Measurements from ENCODE around the gene CFAP97D1.
"Not testable (repeated sequence)": the region's sequence is repeated elsewhere in the genome, so short reads cannot be mapped to it uniquely, and the experiment has no call there.

CFAP97D1 gene

GRCh38 chr17:43788540-43788939, 8.3 kb downstream of the CFAP97D1 start:
- no peaks in the 10 kb centered on the region for H3K9me3 ChIP-seq
- no peak for DNase-seq
- H3K4me1 ChIP-seq, result no peaks in the 10 kb centered on the region
- TF ChIP-seq, protein P1, sequence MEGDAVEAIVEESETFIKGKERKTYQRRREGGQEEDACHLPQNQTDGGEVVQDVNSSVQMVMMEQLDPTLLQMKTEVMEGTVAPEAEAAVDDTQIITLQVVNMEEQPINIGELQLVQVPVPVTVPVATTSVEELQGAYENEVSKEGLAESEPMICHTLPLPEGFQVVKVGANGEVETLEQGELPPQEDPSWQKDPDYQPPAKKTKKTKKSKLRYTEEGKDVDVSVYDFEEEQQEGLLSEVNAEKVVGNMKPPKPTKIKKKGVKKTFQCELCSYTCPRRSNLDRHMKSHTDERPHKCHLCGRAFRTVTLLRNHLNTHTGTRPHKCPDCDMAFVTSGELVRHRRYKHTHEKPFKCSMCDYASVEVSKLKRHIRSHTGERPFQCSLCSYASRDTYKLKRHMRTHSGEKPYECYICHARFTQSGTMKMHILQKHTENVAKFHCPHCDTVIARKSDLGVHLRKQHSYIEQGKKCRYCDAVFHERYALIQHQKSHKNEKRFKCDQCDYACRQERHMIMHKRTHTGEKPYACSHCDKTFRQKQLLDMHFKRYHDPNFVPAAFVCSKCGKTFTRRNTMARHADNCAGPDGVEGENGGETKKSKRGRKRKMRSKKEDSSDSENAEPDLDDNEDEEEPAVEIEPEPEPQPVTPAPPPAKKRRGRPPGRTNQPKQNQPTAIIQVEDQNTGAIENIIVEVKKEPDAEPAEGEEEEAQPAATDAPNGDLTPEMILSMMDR (IDR thresholded peaks at IDR 0.05), result no peak
- intact Hi-C loops (cut with DNase I; ENCODE audit: low total_unique reads), result loop anchor here (10.0 kb wide), 1 partner anchor 46 kb away; the partner anchor contains the start of gene MPP3
- H3K27ac ChIP-seq, result no peak overlapping the region
- H3K27me3 ChIP-seq, result peaks cover 0 to 2% of the 10 kb centered on the region in 2 donors
- H3K4me3 ChIP-seq, result no peak overlapping the region
- H3K36me3 ChIP-seq, result no peaks in the 10 kb centered on the region

DNA sequence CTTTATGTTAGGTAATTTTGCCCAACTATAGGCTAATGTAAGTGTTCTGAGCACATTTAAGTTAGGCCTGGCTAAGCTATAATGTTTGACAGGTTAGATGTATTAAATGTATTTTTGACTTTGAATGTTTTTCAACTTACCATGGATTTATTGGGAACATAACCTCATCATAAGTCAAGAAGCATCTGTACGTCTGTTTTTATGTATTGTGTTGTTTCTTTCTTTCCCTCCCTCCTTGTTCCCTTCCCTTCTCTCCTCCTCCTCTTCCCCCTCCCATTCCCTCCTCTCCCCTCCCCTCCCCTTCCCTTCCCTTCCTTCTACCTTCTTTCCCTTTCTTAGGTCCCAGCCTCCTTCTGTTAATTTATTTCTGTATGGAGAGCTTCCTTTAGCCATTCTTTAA, 9.2 kb downstream of the CFAP97D1 start:
- DNase-seq, result no peak
- Histone ChIP-seq H3K4me1 (no peaks in the 10 kb centered on the region), H3K27ac (no peak overlapping the region), H3K36me3 (no peaks in the 10 kb centered on the region), H3K9me3 (no peaks in the 10 kb centered on the region), H3K27me3 (peaks cover 0 to 2% of the 10 kb centered on the region in 2 donors), H3K4me3 (no peak overlapping the region)
- TF ChIP-seq, protein P1 (IDR thresholded peaks at IDR 0.05), result no peak
- intact Hi-C loops (cut with DNase I; ENCODE audit: low total_unique reads), result loop anchor here (10.0 kb wide), 1 partner anchor 45 kb away; the partner anchor contains the start of gene MPP3

GRCh38 chr17:43790311-43790940, 10.2 kb downstream of the CFAP97D1 start:
- H3K27ac ChIP-seq, result no peak overlapping the region
- H3K4me3 ChIP-seq, result no peak overlapping the region
- TF ChIP-seq, protein P1 (IDR thresholded peaks at IDR 0.05), result no peak
- DNase-seq, result no peak
- peaks cover 0 to 2% of the 10 kb centered on the region in 2 donors for H3K27me3 ChIP-seq
- no peaks in the 10 kb centered on the region for H3K9me3 ChIP-seq
- intact Hi-C loops (cut with DNase I; ENCODE audit: low total_unique reads), result no loop called here
- H3K36me3 ChIP-seq, result no peaks in the 10 kb centered on the region
- H3K4me1 ChIP-seq, result no peaks in the 10 kb centered on the region

- Histone ChIP-seq H3K27ac (no peak overlapping the region), H3K27me3 (peaks cover 0 to 2% of the 10 kb centered on the region in 2 donors), H3K4me3 (no peak overlapping the region), H3K9me3 (no peaks in the 10 kb centered on the region), H3K36me3 (no peaks in the 10 kb centered on the region), H3K4me1 (no peaks in the 10 kb centered on the region)
- no peak for DNase-seq
- TF ChIP-seq, protein P1 (IDR thresholded peaks at IDR 0.05), result no peak
- intact Hi-C loops (cut with DNase I; ENCODE audit: low total_unique reads), result no loop called here
Measured at GRCh38 chr17:43791589-43791988, 11.4 kb downstream of the CFAP97D1 start.

GRCh38 chr17:43792668-43793067, 12.4 kb downstream of the CFAP97D1 start:
- H3K4me3 ChIP-seq; H3K27me3 ChIP-seq; H3K4me1 ChIP-seq; intact Hi-C loops (cut with DNase I; ENCODE audit: low total_unique reads); DNase-seq; H3K9me3 ChIP-seq; H3K27ac ChIP-seq; H3K36me3 ChIP-seq: not testable (repeated sequence)

- DNase-seq; H3K4me3 ChIP-seq; H3K4me1 ChIP-seq; intact Hi-C loops (cut with DNase I; ENCODE audit: low total_unique reads); H3K27ac ChIP-seq; H3K9me3 ChIP-seq; H3K36me3 ChIP-seq; H3K27me3 ChIP-seq: not testable (repeated sequence)
Measured at GRCh38 chr17:43798024-43798423, 17.8 kb downstream of the CFAP97D1 start.

DNA sequence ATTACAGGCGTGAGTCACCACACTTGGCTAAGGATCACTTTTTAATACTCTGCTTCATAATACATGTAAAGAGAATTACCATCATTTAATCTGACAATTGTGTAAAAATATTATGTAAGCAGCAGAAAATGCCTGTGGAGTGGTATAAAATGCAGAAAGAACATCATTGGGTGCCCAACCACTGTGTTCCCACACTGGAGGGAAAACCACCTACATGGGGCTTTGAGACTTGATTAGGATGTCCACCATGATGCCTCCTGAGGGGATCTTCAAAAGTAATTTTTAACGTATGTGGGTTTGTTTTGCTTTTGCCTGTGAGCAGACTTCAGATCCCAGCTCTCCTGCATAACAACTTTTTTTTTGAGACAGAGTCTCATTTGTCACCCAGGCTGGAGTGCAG, 18.8 kb downstream of the CFAP97D1 start:
- Histone ChIP-seq H3K4me1 (no peaks in the 10 kb centered on the region), H3K36me3 (peaks cover 0 to 16% (median 15%) of the 10 kb centered on the region in 3 donors), H3K4me3 (no peak overlapping the region), H3K9me3 (no peaks in the 10 kb centered on the region), H3K27ac (no peak overlapping the region), H3K27me3 (no peaks in the 10 kb centered on the region)
- TF ChIP-seq, protein P1 (IDR thresholded peaks at IDR 0.05), result no peak
- intact Hi-C loops (cut with DNase I; ENCODE audit: low total_unique reads), result no loop called here
- no peak for DNase-seq

Data from tibial artery (tissue), 4 donors.